SH-SY5Y (cell line): ENCODE results near the gene PLSCR4.

Experiments
- GATA2 ChIP-seq: IDR thresholded peaks from 2 replicates; pipeline ENCODE4 v1.6.1; 2011; ENCODE audit warnings: mild to moderate bottlenecking, low read depth, low read length
- GATA3 ChIP-seq: IDR thresholded peaks from 2 replicates; pipeline ENCODE4 v1.6.1; 2011; ENCODE audit warnings: low read depth, mild to moderate bottlenecking, low read length, moderate library complexity

GRCh38 chr3:146233487-146233886 lies 17.4 kb downstream of the PLSCR4 start:
- TF ChIP-seq GATA3 (no peak), GATA2 (no peak)
